HG03280 (cell line): ENCODE results near the gene HOXD3.

Source experiments
- ATAC-seq: cut with Tn5 transposase; IDR thresholded peaks from one replicate; pipeline ENCODE4 v1.9.1; 2021; ENCODE audit warnings: mild to moderate bottlenecking, moderate library complexity; ENCODE audit not compliant: unreplicated experiment

HOXD3 gene

GRCh38 chr2:176148751-176149421 is 8.2 kb upstream of the HOXD3 start:
- no peak for ATAC-seq

- no peak for ATAC-seq
Observed at GRCh38 chr2:176149481-176149938, 7.6 kb upstream of the HOXD3 start.

GRCh38 chr2:176149939-176150583 is 7.0 kb upstream of the HOXD3 start:
- no peak for ATAC-seq

- ATAC-seq: no peak
Observed at GRCh38 chr2:176150584-176151441, 6.3 kb upstream of the HOXD3 start.

- ATAC-seq: no peak
Observed at GRCh38 chr2:176151442-176152287, 5.4 kb upstream of the HOXD3 start, which contains the start of gene HOXD4. TSS of gene HOXD4 (plus strand) at chr2:176151550. CDS start at chr2:176151634, 84 bp downstream.

- no peak for ATAC-seq
Observed at GRCh38 chr2:176152350-176153181, 4.5 kb upstream of the HOXD3 start.

- no peak for ATAC-seq
Observed at GRCh38 chr2:176154576-176155252, 2.4 kb upstream of the HOXD3 start.

- ATAC-seq: no peak
Observed at GRCh38 chr2:176155356-176156044, 1.6 kb upstream of the HOXD3 start.

GRCh38 chr2:176156301-176156806 is 753 bp upstream of the HOXD3 start:
- no peak for ATAC-seq

GRCh38 chr2:176157499-176158185 is 535 bp downstream of the HOXD3 start:
- no peak for ATAC-seq

- no peak for ATAC-seq
Observed at GRCh38 chr2:176158186-176158591, 1.1 kb downstream of the HOXD3 start.

- ATAC-seq: no peak
Observed at GRCh38 chr2:176158855-176159662, 2.0 kb downstream of the HOXD3 start.

- no peak for ATAC-seq
Observed at GRCh38 chr2:176159663-176160250, 2.6 kb downstream of the HOXD3 start.

GRCh38 chr2:176160251-176160985 is 3.3 kb downstream of the HOXD3 start:
- ATAC-seq: no peak

GRCh38 chr2:176160986-176161824 is 4.1 kb downstream of the HOXD3 start:
- ATAC-seq: no peak
